DND-41 (cell line): ENCODE results near the gene ATF2.

ENCODE experiments used
- ATAC-seq: fragments of 200-7000 bp; cut with Tn5 transposase; 3 replicates; pipeline ENCODE4 v1.9.1; 2021; ENCODE audit warnings: low read depth; ENCODE audit not compliant: insufficient read depth
- DNase-seq: peaks from one replicate; pipeline ENCODE4 v3.0.0-alpha.2; 2020
- H2AFZ ChIP-seq: 2 replicates; pipeline ENCODE4 v1.6.0; 2012; ENCODE audit warnings: low read depth, low read length
- H3K27ac ChIP-seq: 2 replicates; pipeline ENCODE4 v1.5.1; 2012; ENCODE audit warnings: low read length, inconsistent platforms
- H3K27me3 ChIP-seq: fragments of 200-600 bp; sonication (generic); 2 replicates; pipeline ENCODE4 v1.6.0; 2012; ENCODE audit warnings: low read length, mild to moderate bottlenecking, inconsistent platforms; ENCODE audit not compliant: insufficient read depth, poor library complexity
- H3K36me3 ChIP-seq: 2 replicates; pipeline ENCODE4 v1.5.1; 2012; ENCODE audit warnings: low read length, inconsistent platforms; ENCODE audit not compliant: insufficient read depth
- H3K4me1 ChIP-seq: 2 replicates; pipeline ENCODE4 v1.5.1; 2012; ENCODE audit warnings: mild to moderate bottlenecking, low read length; ENCODE audit not compliant: insufficient read depth
- H3K4me2 ChIP-seq: 2 replicates; pipeline ENCODE4 v1.6.0; 2012; ENCODE audit warnings: mild to moderate bottlenecking, moderate library complexity, low read length, inconsistent platforms; ENCODE audit not compliant: insufficient read depth
- H3K4me3 ChIP-seq, 2 experiments: fragments of 200-600 bp in 1 of 2; shearing (Covaris generic) in 1 of 2; 2 replicates each; pipeline ENCODE4 v1.5.1; 2012 to 2016; ENCODE audit warnings: inconsistent platforms in 2 of 2, low read length in 2 of 2, mild to moderate bottlenecking in 2 of 2, low read depth in 1 of 2, moderate library complexity in 1 of 2
- H3K79me2 ChIP-seq: 2 replicates; pipeline ENCODE4 v1.6.0; 2012; ENCODE audit warnings: low read length, inconsistent platforms; ENCODE audit not compliant: insufficient read depth
- H3K9ac ChIP-seq: 2 replicates; pipeline ENCODE4 v1.6.0; 2012; ENCODE audit warnings: low read depth, mild to moderate bottlenecking, inconsistent platforms, low read length, moderate library complexity
- H3K9me3 ChIP-seq: 2 replicates; pipeline ENCODE4 v1.5.1; 2012; ENCODE audit warnings: low read length, moderate library complexity, mild to moderate bottlenecking, inconsistent platforms; ENCODE audit not compliant: insufficient read depth, severe bottlenecking
- H4K20me1 ChIP-seq: 2 replicates; pipeline ENCODE4 v1.6.0; 2012; ENCODE audit warnings: low read length; ENCODE audit not compliant: insufficient read depth
- CTCF ChIP-seq: IDR thresholded peaks from 2 replicates; pipeline ENCODE4 v1.5.1; 2012; ENCODE audit warnings: borderline replicate concordance, low read length, moderate library complexity, mild to moderate bottlenecking; ENCODE audit not compliant: poor library complexity, severe bottlenecking; ENCODE audit errors: extremely low read depth
- EZH2 ChIP-seq: IDR thresholded peaks from 3 replicates; pipeline ENCODE4 v1.6.1; 2012; ENCODE audit warnings: borderline replicate concordance, low read depth, mild to moderate bottlenecking, moderate library complexity, low read length, inconsistent platforms; ENCODE audit not compliant: severe bottlenecking

Gene ATF2

GRCh38 chr2:175175896-175176295 lies 7.9 kb upstream of the ATF2 start:
- Histone ChIP-seq H4K20me1 (peaks cover 19% of the 10 kb centered on the region; the same call in 1 of the 2 replicates), H3K9me3 (no peaks in the 10 kb centered on the region), H3K27me3 (no peaks in the 10 kb centered on the region), H3K4me2 (no peak overlapping the region), H3K4me1 (peaks cover 22% of the 10 kb centered on the region; the same call in 1 of the 2 replicates), H3K36me3 (peaks cover 57% of the 10 kb centered on the region), H3K79me2 (peaks cover 40% of the 10 kb centered on the region), H3K27ac (no peak overlapping the region), H3K9ac (no peak overlapping the region), H3K4me3 (no peak overlapping the region), H2AFZ (no peak overlapping the region)
- DNase-seq: no peak
- no peak for TF ChIP-seq EZH2
- no peak for TF ChIP-seq CTCF
- no peak for ATAC-seq

- H4K20me1 ChIP-seq: peaks cover 14% of the 10 kb centered on the region; the same call in 1 of the 2 replicates
- ATAC-seq: no peak
- no peak for DNase-seq
- H3K27ac ChIP-seq: no peak overlapping the region
- no peaks in the 10 kb centered on the region for H3K27me3 ChIP-seq
- no peak overlapping the region for H3K4me2 ChIP-seq
- no peak overlapping the region for H3K9ac ChIP-seq
- no peaks in the 10 kb centered on the region for H3K9me3 ChIP-seq
- peaks cover 21% of the 10 kb centered on the region; the same call in 1 of the 2 replicates for H3K4me1 ChIP-seq
- no peak for TF ChIP-seq CTCF
- no peak for TF ChIP-seq EZH2
- peaks cover 34% of the 10 kb centered on the region for H3K79me2 ChIP-seq
- no peak overlapping the region for H2AFZ ChIP-seq
- no peak overlapping the region for H3K4me3 ChIP-seq
- peaks cover 57% of the 10 kb centered on the region for H3K36me3 ChIP-seq
Measured at GRCh38 chr2:175175320-175175719, 7.3 kb upstream of the ATF2 start.

- Histone ChIP-seq H2AFZ (no peak overlapping the region), H3K79me2 (peaks cover 32% of the 10 kb centered on the region), H4K20me1 (peaks cover 11% of the 10 kb centered on the region; the same call in 1 of the 2 replicates), H3K9ac (no peak overlapping the region), H3K27ac (no peak overlapping the region), H3K4me2 (no peak overlapping the region), H3K27me3 (no peaks in the 10 kb centered on the region), H3K4me3 (no peak overlapping the region), H3K4me1 (peaks cover 33% of the 10 kb centered on the region), H3K36me3 (peaks cover 12% of the 10 kb centered on the region; the same call in 1 of the 2 replicates), H3K9me3 (no peaks in the 10 kb centered on the region)
- TF ChIP-seq CTCF (no peak), EZH2 (no peak)
- ATAC-seq: no peak
- no peak for DNase-seq
Measured at GRCh38 chr2:175170659-175171304, 2.8 kb upstream of the ATF2 start.
